GM12878 (cell line): ENCODE results near the gene MIEF1. TPM values are rescaled to one million over a fixed set of nuclear protein-coding genes. Genes with fewer than 3 reads are reported as not detected.

ENCODE experiments used
- CEBPB ChIP-seq, 2 experiments: fragments of 150-350 bp in 1 of 2; IDR thresholded peaks; 2 replicates each; pipeline ENCODE4 v1.6.1; 2012 to 2014; ENCODE audit warnings: low read depth in 2 of 2, low read length in 2 of 2, borderline replicate concordance in 1 of 2, inconsistent platforms in 1 of 2
- EED ChIP-seq: sonication (generic); IDR thresholded peaks from 2 replicates; pipeline ENCODE4 v1.6.1; 2016; ENCODE audit warnings: antibody characterized with exemption, low read depth
- HDAC2 ChIP-seq: fragments of 200-600 bp; sonication (generic); IDR thresholded peaks from 2 replicates; pipeline ENCODE4 v1.6.1; 2017
- MXI1 ChIP-seq: fragments of 150-350 bp; IDR thresholded peaks from 2 replicates; pipeline ENCODE4 v1.6.1; 2011; ENCODE audit warnings: low read depth, mild to moderate bottlenecking, inconsistent platforms, low read length, improper control_type of control experiment
- NR2F1 ChIP-seq: fragments of 450-650 bp; conservative IDR thresholded peaks from 2 replicates; pipeline ENCODE4 v1.6.1; 2017; ENCODE audit warnings: mild to moderate bottlenecking
- polyA plus RNA-seq, 11 experiments: library from polyadenylated mRNA; depleted of rRNA in 4 of 11; unstranded in 6 of 11; stranded (reverse) in 5 of 11; fragments of >200 nt; fragmentation: Nextera tagmentation in 4 of 11; fragmentation: Illumina TruSeq in 1 of 11; extraction: Ambion mirVana in 4 of 11; extraction: Trizol in 1 of 11; gene quantifications; 1 replicate in 1 of 11; 2 replicates in 10 of 11; pipeline versions ENCODE4 v1.2.1 to v1.2.3, GENCODE V29; 2011 to 2016; ENCODE audit warnings: inconsistent platforms in 2 of 11, missing spikeins in 2 of 11, low read depth in 1 of 11
- total RNA-seq, 4 experiments: library from RNA; depleted of rRNA in 3 of 4; stranded (reverse); fragments of >200 nt in 3 of 4; fragmentation: Illumina TruSeq in 1 of 4; extraction: Trizol in 1 of 4; gene quantifications; 2 replicates each; pipeline versions ENCODE4 v1.2.1 to v1.2.3, GENCODE V29; 2013 to 2021
- TF ChIP-seq, protein P1 (sequence below): fragments of 450-650 bp; IDR thresholded peaks from 2 replicates; pipeline ENCODE4 v1.6.1; 2017; ENCODE audit warnings: antibody characterized with exemption, mild to moderate bottlenecking, moderate library complexity
- TF ChIP-seq, protein P2 (sequence below): IDR thresholded peaks from 2 replicates; pipeline ENCODE4 v1.6.1; 2011; ENCODE audit warnings: low read depth, mild to moderate bottlenecking, low read length, moderate library complexity, borderline replicate concordance; ENCODE audit errors: extremely low read depth
- TF ChIP-seq, protein P3 (sequence below): IDR thresholded peaks from 2 replicates; pipeline ENCODE4 v1.6.1; 2011; ENCODE audit warnings: borderline replicate concordance, low read depth, mild to moderate bottlenecking, moderate library complexity, mixed read lengths, low read length; ENCODE audit not compliant: insufficient read depth; ENCODE audit errors: extremely low read length
- TF ChIP-seq, protein P4 (sequence below): fragments of 450-650 bp; IDR thresholded peaks from 2 replicates; pipeline ENCODE4 v1.6.1; 2016; ENCODE audit warnings: mild to moderate bottlenecking

The MIEF1 gene
- total and polyA plus RNA-seq, 10 of the 15 experiments (the other 5 are each of a cell fraction or from before 2014, with no cell fraction given), result 12.4 to 52.3 (median 29.3) TPM

DNA sequence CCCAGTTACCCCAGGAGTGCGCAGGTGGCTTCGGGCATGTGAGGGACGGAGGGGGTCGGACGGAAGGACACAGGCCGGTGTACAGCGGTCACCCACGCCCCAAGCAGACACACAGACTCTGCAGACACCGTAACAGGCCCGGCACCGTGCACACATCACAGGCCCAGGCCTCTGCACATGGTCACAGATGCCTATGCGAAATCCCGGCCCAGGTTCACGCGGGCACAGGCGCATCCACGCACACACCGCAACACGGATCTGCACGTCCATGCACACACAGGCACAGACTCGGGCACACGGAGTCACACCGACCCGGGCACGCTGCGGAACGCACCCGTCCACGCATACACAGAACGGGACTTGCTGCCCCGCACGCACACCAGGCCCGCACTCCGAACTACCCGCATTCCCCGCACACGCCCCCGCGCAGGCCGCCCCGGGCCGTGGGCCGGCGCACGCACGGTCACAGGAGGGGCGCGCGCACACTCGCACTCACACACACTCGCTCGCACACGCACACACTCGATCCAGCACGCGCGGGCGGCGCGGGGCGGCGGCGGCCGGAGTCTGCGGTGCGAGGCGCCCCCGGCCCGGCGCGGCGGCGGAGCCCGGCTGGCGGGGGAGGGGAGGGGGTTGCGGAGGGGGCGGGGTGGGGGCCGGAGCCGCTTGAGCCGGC, 45.4 kb upstream of the MIEF1 start, which contains the start of gene MGAT3 (continued):
- no peak for TF ChIP-seq MXI1
- TF ChIP-seq, protein P1, sequence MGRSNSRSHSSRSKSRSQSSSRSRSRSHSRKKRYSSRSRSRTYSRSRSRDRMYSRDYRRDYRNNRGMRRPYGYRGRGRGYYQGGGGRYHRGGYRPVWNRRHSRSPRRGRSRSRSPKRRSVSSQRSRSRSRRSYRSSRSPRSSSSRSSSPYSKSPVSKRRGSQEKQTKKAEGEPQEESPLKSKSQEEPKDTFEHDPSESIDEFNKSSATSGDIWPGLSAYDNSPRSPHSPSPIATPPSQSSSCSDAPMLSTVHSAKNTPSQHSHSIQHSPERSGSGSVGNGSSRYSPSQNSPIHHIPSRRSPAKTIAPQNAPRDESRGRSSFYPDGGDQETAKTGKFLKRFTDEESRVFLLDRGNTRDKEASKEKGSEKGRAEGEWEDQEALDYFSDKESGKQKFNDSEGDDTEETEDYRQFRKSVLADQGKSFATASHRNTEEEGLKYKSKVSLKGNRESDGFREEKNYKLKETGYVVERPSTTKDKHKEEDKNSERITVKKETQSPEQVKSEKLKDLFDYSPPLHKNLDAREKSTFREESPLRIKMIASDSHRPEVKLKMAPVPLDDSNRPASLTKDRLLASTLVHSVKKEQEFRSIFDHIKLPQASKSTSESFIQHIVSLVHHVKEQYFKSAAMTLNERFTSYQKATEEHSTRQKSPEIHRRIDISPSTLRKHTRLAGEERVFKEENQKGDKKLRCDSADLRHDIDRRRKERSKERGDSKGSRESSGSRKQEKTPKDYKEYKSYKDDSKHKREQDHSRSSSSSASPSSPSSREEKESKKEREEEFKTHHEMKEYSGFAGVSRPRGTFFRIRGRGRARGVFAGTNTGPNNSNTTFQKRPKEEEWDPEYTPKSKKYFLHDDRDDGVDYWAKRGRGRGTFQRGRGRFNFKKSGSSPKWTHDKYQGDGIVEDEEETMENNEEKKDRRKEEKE, result no peak
- TF ChIP-seq NR2F1, result no peak
- TF ChIP-seq CEBPB (IDR thresholded peaks at IDR 0.05; ENCODE audit: borderline replicate concordance in 1 of 2, low read depth in 2 of 2, low read length in 2 of 2), result no peak
- TF ChIP-seq EED, result no peak
- TF ChIP-seq HDAC2, result no peak
- TF ChIP-seq, protein P2, sequence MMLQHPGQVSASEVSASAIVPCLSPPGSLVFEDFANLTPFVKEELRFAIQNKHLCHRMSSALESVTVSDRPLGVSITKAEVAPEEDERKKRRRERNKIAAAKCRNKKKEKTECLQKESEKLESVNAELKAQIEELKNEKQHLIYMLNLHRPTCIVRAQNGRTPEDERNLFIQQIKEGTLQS, result no peak
- TF ChIP-seq, protein P3, sequence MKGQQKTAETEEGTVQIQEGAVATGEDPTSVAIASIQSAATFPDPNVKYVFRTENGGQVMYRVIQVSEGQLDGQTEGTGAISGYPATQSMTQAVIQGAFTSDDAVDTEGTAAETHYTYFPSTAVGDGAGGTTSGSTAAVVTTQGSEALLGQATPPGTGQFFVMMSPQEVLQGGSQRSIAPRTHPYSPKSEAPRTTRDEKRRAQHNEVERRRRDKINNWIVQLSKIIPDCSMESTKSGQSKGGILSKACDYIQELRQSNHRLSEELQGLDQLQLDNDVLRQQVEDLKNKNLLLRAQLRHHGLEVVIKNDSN, result no peak
- TF ChIP-seq, protein P4, sequence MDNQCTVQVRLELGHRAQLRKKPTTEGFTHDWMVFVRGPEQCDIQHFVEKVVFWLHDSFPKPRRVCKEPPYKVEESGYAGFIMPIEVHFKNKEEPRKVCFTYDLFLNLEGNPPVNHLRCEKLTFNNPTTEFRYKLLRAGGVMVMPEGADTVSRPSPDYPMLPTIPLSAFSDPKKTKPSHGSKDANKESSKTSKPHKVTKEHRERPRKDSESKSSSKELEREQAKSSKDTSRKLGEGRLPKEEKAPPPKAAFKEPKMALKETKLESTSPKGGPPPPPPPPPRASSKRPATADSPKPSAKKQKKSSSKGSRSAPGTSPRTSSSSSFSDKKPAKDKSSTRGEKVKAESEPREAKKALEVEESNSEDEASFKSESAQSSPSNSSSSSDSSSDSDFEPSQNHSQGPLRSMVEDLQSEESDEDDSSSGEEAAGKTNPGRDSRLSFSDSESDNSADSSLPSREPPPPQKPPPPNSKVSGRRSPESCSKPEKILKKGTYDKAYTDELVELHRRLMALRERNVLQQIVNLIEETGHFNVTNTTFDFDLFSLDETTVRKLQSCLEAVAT, result peak; percentile 93
- TF ChIP-seq, all 136 proteins: peak for 11
